BJ (cell line): ENCODE data around the gene PON1. TPM values are rescaled to one million over a fixed set of nuclear protein-coding genes. Genes with fewer than 3 reads are reported as not detected.

Source experiments
- CTCF ChIA-PET: fragments of 350-600 bp; formaldehyde crosslinking; extraction: SDS; loops from one replicate; lab custom pipeline; 2021; ENCODE audit warnings: antibody characterized with exemption, inconsistent platforms; lab: Yijun Ruan, JAX
- POLR2A ChIA-PET: fragments of 300-600 bp; sonication (Branson Sonifier 250); formaldehyde crosslinking; extraction: SDS; loops from one replicate; lab custom pipeline; 2021; ENCODE audit warnings: antibody characterized with exemption; lab: Charles Lee
- DNase-seq: peaks from one replicate; pipeline ENCODE4 v3.0.0-alpha.2; 2011; ENCODE audit warnings: low read depth
- H3K27me3 ChIP-seq: 2 replicates; pipeline ENCODE4 v1.6.0; 2011; ENCODE audit warnings: low read length; ENCODE audit not compliant: control insufficient read depth, insufficient read depth
- H3K36me3 ChIP-seq: 2 replicates; pipeline ENCODE4 v1.5.1; 2011; ENCODE audit warnings: low read length; ENCODE audit not compliant: control insufficient read depth, insufficient read depth
- H3K4me3 ChIP-seq: 2 replicates; pipeline ENCODE4 v1.5.1; 2011; ENCODE audit warnings: low read depth, mild to moderate bottlenecking, control low read depth, low read length
- CTCF ChIP-seq: IDR thresholded peaks from 2 replicates; pipeline ENCODE4 v1.5.1; 2011; ENCODE audit warnings: low read depth, mild to moderate bottlenecking, control low read depth, inconsistent platforms, low read length, moderate library complexity; ENCODE audit not compliant: insufficient read depth
- polyA plus RNA-seq: library from polyadenylated mRNA; depleted of rRNA; stranded (reverse); fragments of >200 nt; gene quantifications from 2 replicates; pipeline ENCODE4 v1.2.3, GENCODE V29; 2011

Gene PON1
- polyA plus RNA-seq, 1 experiment: not detected

- TF ChIP-seq CTCF: no peak
- DNase-seq: peak; percentile 33
- Histone ChIP-seq H3K4me3 (no peak overlapping the region), H3K36me3 (no peaks in the 10 kb centered on the region), H3K27me3 (no peaks in the 10 kb centered on the region)
- POLR2A ChIA-PET: no interaction called here
- CTCF ChIA-PET: interaction anchor here (1.3 kb wide), 1 partner anchor 142 kb away, joined by 3 read pairs; no protein-coding TSS in a partner anchor
Measured at GRCh38 chr7:95335093-95335492, 10.8 kb upstream of the PON1 start.

GRCh38 chr7:95334447-95334846, 10.1 kb upstream of the PON1 start:
- H3K36me3 ChIP-seq: no peaks in the 10 kb centered on the region
- ChIA-PET CTCF (interaction anchor here (1.3 kb wide), 1 partner anchor 142 kb away, joined by 3 read pairs; no protein-coding TSS in a partner anchor), POLR2A (no interaction called here)
- H3K4me3 ChIP-seq: no peak overlapping the region
- DNase-seq: no peak
- no peaks in the 10 kb centered on the region for H3K27me3 ChIP-seq
- TF ChIP-seq CTCF: no peak

GRCh38 chr7:95330961-95331337, 6.6 kb upstream of the PON1 start:
- Histone ChIP-seq H3K27me3 (no peaks in the 10 kb centered on the region), H3K4me3 (no peak overlapping the region), H3K36me3 (no peaks in the 10 kb centered on the region)
- POLR2A ChIA-PET: no interaction called here
- TF ChIP-seq CTCF: no peak
- CTCF ChIA-PET: interaction anchor here (0.9 kb wide), 1 partner anchor 197 kb away, joined by 4 read pairs; no protein-coding TSS in a partner anchor
- no peak for DNase-seq

- DNase-seq: no peak
- Histone ChIP-seq H3K4me3 (no peak overlapping the region), H3K27me3 (no peaks in the 10 kb centered on the region), H3K36me3 (no peaks in the 10 kb centered on the region)
- TF ChIP-seq CTCF: no peak
- CTCF ChIA-PET: interaction anchor here (0.9 kb wide), 1 partner anchor 197 kb away, joined by 4 read pairs; no protein-coding TSS in a partner anchor
- POLR2A ChIA-PET: no interaction called here
Measured at GRCh38 chr7:95330204-95330960, 6.0 kb upstream of the PON1 start.

- H3K36me3 ChIP-seq: no peaks in the 10 kb centered on the region
- ChIA-PET POLR2A (no interaction called here), CTCF (interaction anchor here (0.6 kb wide), 1 partner anchor 149 kb away, joined by 3 read pairs; no protein-coding TSS in a partner anchor)
- no peak for TF ChIP-seq CTCF
- no peak for DNase-seq
- no peak overlapping the region for H3K4me3 ChIP-seq
- 0 out of 2 replicates have a peak, but pooled peaks cover 2% of the 10 kb centered on the region for H3K27me3 ChIP-seq
Measured at GRCh38 chr7:95327356-95327755, 3.0 kb upstream of the PON1 start.
